Eye (tissue), 1 donor: ENCODE results near the gene LAMA4.

Source experiments
- DNase-seq: peaks from one replicate; pipeline ENCODE4 v3.0.0-alpha.2; 2015

The LAMA4 gene

GRCh38 chr6:112061605-112062004 lies 192.8 kb downstream of the LAMA4 start:
- DNase-seq, result no peak
